Kidney glomerular epithelial cell (primary cell): ENCODE measurements around the gene THUMPD3.

Source experiments
- DNase-seq: peaks from one replicate; lab custom pipeline; 2025; lab: John Stamatoyannopoulos, UW

Gene THUMPD3

GRCh38 chr3:9420850-9421549, 58.1 kb downstream of the THUMPD3 start:
- DNase-seq = no peak

GRCh38 chr3:9422712-9423424, 60.0 kb downstream of the THUMPD3 start:
- DNase-seq = peak; percentile 97

GRCh38 chr3:9428411-9428810, 65.6 kb downstream of the THUMPD3 start:
- DNase-seq = no peak

GRCh38 chr3:9430733-9431132, 67.9 kb downstream of the THUMPD3 start:
- DNase-seq = peak; percentile 24

GRCh38 chr3:9433627-9434521, 71.0 kb downstream of the THUMPD3 start:
- no peak for DNase-seq

GRCh38 chr3:9435316-9435715, 72.5 kb downstream of the THUMPD3 start:
- DNase-seq = no peak
